Suprapubic skin (tissue), 4 donors: ENCODE results near the gene PEAK3. TPM values are rescaled to one million over a fixed set of nuclear protein-coding genes. Genes with fewer than 3 reads are reported as not detected.

ENCODE experiments used
- DNase-seq, 2 donors: peaks; one replicate each; pipeline ENCODE4 v3.0.0-alpha.2; 2019; ENCODE audit warnings: low spot score in 2 of 2
- H3K27ac ChIP-seq: fragments of 200-600 bp; sonication (generic); one replicate; pipeline ENCODE4 v1.5.1; 2019
- H3K27me3 ChIP-seq: fragments of 200-600 bp; sonication (generic); one replicate; pipeline ENCODE4 v1.5.1; 2019
- H3K36me3 ChIP-seq: fragments of 200-600 bp; sonication (generic); one replicate; pipeline ENCODE4 v1.5.1; 2019
- H3K4me1 ChIP-seq: fragments of 200-600 bp; sonication (generic); one replicate; pipeline ENCODE4 v1.5.1; 2019
- H3K4me3 ChIP-seq: fragments of 200-600 bp; sonication (generic); one replicate; pipeline ENCODE4 v1.5.1; 2019; ENCODE audit warnings: mild to moderate bottlenecking
- H3K9me3 ChIP-seq: fragments of 200-600 bp; sonication (generic); one replicate; pipeline ENCODE4 v1.5.1; 2019
- EP300 ChIP-seq: sonication (generic); formaldehyde crosslinking; IDR thresholded peaks from one replicate; pipeline ENCODE4 v1.6.1; 2017; ENCODE audit warnings: antibody characterized with exemption
- POLR2A ChIP-seq, 2 donors: fragments of 450-650 bp; IDR thresholded peaks; one replicate each; pipeline ENCODE4 v1.6.1; 2017; ENCODE audit warnings: antibody characterized with exemption in 2 of 2, mild to moderate bottlenecking in 2 of 2, moderate library complexity in 2 of 2
- POLR2AphosphoS5 ChIP-seq, 3 donors: sonication (generic); formaldehyde crosslinking; IDR thresholded peaks; one replicate each; pipeline ENCODE4 v1.6.1; 2017; ENCODE audit warnings: antibody characterized with exemption in 3 of 3
- WGBS: methylation state at CpG from one replicate; pipeline ENCODE4 v1.1.5; 2018; 5-methylcytosine and 5-hydroxymethylcytosine counted together
- total RNA-seq, 4 donors: library from RNA; depleted of rRNA; stranded (reverse); fragments of >200 nt; gene quantifications; one replicate each; pipeline ENCODE4 v1.1.0, GENCODE V29; 2016
- TF ChIP-seq, protein P1 (sequence below), 2 donors: fragments of 200-600 bp in 1 of 2; fragments of 450-650 bp in 1 of 2; sonication (generic) in 1 of 2; IDR thresholded peaks; one replicate each; pipeline ENCODE4 v1.5.1; 2016 to 2019; ENCODE audit warnings: antibody characterized with exemption in 2 of 2, mild to moderate bottlenecking in 1 of 2, moderate library complexity in 1 of 2

The PEAK3 gene
- total RNA-seq, 4 donors from 2014 or later = 0.55 to 1.4 TPM; not detected in 2

DNA sequence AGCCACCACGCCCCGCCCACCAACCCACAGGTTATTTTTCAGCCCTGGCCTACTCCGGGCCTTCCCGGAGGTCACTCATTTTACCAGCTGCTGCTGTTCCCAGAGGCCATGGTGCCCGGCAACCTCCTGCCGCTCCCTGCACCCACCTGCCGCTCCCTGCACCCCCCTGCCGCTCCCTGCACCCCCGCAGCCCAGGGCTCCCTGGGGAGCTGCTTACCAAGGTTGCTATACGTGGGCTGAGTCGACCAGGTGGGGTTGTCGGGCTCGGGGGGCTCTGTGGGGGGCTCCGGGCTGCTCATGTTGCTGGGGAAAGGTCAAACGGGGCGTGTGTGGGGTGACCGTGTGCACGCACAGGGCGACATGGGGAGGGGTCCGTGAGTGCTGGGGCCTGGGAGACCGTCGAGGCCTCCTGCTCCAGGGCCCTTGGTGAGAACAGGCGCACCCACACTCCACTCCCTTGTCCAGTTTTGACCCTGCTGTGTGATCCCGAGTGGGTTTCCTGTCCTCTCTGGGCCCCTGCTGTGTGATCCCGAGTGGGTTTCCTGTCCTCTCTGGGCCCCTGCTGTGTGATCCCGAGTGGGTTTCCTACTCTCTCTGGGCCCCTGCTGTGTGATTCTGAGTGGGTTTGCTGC is 1.2 kb downstream of the PEAK3 start:
- DNase-seq = peak in 1 of 2 donors; percentile 62
- WGBS = 84% methylated on average over 21 of the region's 26 CpGs
- TF ChIP-seq POLR2A (IDR thresholded peaks at IDR 0.05) = no peak
- TF ChIP-seq POLR2AphosphoS5 (IDR thresholded peaks at IDR 0.05) = no peak
- no peak for TF ChIP-seq EP300
- TF ChIP-seq, protein P1, sequence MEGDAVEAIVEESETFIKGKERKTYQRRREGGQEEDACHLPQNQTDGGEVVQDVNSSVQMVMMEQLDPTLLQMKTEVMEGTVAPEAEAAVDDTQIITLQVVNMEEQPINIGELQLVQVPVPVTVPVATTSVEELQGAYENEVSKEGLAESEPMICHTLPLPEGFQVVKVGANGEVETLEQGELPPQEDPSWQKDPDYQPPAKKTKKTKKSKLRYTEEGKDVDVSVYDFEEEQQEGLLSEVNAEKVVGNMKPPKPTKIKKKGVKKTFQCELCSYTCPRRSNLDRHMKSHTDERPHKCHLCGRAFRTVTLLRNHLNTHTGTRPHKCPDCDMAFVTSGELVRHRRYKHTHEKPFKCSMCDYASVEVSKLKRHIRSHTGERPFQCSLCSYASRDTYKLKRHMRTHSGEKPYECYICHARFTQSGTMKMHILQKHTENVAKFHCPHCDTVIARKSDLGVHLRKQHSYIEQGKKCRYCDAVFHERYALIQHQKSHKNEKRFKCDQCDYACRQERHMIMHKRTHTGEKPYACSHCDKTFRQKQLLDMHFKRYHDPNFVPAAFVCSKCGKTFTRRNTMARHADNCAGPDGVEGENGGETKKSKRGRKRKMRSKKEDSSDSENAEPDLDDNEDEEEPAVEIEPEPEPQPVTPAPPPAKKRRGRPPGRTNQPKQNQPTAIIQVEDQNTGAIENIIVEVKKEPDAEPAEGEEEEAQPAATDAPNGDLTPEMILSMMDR (IDR thresholded peaks at IDR 0.05) = no peak
- H3K36me3 ChIP-seq = peaks cover 7% of the 10 kb centered on the region
- H3K4me1 ChIP-seq = peaks cover 26% of the 10 kb centered on the region
- no peaks in the 10 kb centered on the region for H3K9me3 ChIP-seq
- no peaks in the 10 kb centered on the region for H3K27me3 ChIP-seq
- no peak overlapping the region for H3K27ac ChIP-seq
- H3K4me3 ChIP-seq = no peak overlapping the region

GRCh38 chr19:2278459-2279158 is 3.4 kb downstream of the PEAK3 start:
- peak in 1 of 2 donors; percentile 58 for DNase-seq
- no peak for TF ChIP-seq POLR2A (IDR thresholded peaks at IDR 0.05)
- TF ChIP-seq EP300 = no peak
- TF ChIP-seq, protein P1 (IDR thresholded peaks at IDR 0.05) = no peak
- TF ChIP-seq POLR2AphosphoS5 (IDR thresholded peaks at IDR 0.05) = no peak
- no peaks in the 10 kb centered on the region for H3K9me3 ChIP-seq
- H3K36me3 ChIP-seq = peaks cover 7% of the 10 kb centered on the region
- no peak overlapping the region for H3K4me3 ChIP-seq
- no peaks in the 10 kb centered on the region for H3K27me3 ChIP-seq
- 91% methylated on average over 33 of the region's 33 CpGs for WGBS
- peaks cover 46% of the 10 kb centered on the region for H3K4me1 ChIP-seq
- H3K27ac ChIP-seq = no peak overlapping the region

GRCh38 chr19:2277138-2277537 is 4.8 kb downstream of the PEAK3 start:
- no peak for DNase-seq
- 90% methylated on average over 9 of the region's 9 CpGs for WGBS
- Histone ChIP-seq H3K4me3 (no peak overlapping the region), H3K36me3 (peaks cover 15% of the 10 kb centered on the region), H3K9me3 (no peaks in the 10 kb centered on the region), H3K27ac (no peak overlapping the region), H3K27me3 (no peaks in the 10 kb centered on the region), H3K4me1 (peaks cover 54% of the 10 kb centered on the region)
- TF ChIP-seq POLR2A (IDR thresholded peaks at IDR 0.05) (no peak), EP300 (no peak), POLR2AphosphoS5 (IDR thresholded peaks at IDR 0.05) (no peak)
- TF ChIP-seq, protein P1 (IDR thresholded peaks at IDR 0.05) = no peak

DNA sequence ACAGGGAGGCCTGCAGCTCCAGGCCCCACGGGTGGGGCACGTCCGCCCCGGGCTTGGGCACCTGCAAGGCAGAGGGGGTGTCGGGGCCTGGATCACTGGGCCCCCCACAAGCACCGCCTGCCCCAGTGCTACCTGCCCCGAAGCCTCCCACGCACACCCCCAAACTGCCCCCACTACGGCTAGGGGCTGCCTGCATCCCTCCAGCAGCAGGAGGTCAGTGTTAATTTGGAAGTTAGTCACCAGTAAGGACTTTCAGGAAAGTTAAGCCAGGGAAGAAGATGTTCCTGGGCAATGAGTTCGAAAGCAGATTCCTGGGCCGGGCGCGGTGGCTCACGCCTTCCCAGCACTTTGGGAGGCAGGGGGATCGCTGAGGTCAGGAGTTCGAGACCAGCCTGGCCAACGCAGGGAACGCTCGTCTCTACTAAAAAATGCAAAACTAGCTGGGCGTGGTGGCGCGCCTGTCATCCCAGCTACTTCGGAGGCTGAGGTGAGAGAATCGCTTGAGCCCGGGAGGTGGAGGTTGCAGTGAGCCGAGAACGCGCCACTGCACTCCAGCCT is 5.5 kb downstream of the PEAK3 start:
- no peak for DNase-seq
- 87% methylated on average over 19 of the region's 28 CpGs for WGBS
- no peak overlapping the region for H3K27ac ChIP-seq
- H3K4me1 ChIP-seq = peaks cover 54% of the 10 kb centered on the region
- peaks cover 22% of the 10 kb centered on the region for H3K36me3 ChIP-seq
- H3K4me3 ChIP-seq = peak overlapping the region; percentile 17
- H3K27me3 ChIP-seq = no peaks in the 10 kb centered on the region
- TF ChIP-seq, protein P1 (IDR thresholded peaks at IDR 0.05) = no peak
- TF ChIP-seq POLR2A (IDR thresholded peaks at IDR 0.05) (no peak), EP300 (no peak), POLR2AphosphoS5 (IDR thresholded peaks at IDR 0.05) (no peak)
- no peaks in the 10 kb centered on the region for H3K9me3 ChIP-seq
